A204.1 (cell line): Measurements from ENCODE around the gene STX8.
"Not testable (repeated sequence)": the region's sequence is repeated elsewhere in the genome, so short reads cannot be mapped to it uniquely, and the experiment has no call there.

Experiments used
- FAIRE-seq: peaks from 2 replicates; lab custom pipeline; 2012; peaks lifted over from hg19 to GRCh38; lab: Jason Lieb, UNC

Gene STX8

DNA sequence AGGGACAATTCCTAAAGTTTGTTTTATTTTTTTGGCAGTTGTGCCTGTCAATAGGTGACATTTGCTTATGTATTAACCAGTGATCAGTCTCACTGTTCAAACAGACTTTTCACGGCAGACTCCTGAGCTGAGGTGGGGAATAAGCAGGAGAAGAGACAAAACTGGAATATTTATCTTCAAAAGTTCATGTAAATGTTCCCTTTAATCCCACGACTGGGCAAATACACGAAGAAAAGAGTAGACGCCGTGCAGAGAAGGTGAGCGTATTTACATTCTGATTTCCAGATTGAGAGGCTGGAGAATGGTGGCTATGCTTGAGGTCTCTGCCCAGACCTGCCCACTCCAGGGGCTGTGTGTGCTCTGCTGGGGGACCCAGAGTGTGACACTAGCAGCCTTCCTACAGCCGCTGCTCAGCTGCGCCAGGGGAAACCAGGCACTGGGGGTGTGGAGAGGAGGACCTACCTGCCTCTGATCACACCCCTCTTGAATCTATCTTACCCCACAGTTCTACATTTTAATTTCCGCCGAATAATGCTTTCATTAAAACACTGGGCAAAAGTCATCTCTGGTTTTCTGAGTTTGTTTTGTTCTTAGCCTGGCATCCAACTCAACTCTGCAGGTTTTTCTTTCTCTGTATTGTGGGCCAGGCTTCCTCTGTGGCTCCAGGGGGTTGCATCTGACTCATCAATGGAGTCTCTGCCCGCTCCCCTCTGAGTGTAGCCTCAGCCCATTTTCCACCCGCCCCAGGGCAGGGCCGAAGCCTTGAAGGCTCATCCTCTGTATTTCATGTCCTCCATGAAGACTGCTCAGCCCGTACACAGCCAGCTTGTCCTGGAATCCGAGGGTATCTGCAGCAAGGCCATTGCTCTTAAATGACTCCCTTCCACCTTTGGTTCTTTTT is 317.3 kb downstream of the STX8 start:
- FAIRE-seq: no peak

DNA sequence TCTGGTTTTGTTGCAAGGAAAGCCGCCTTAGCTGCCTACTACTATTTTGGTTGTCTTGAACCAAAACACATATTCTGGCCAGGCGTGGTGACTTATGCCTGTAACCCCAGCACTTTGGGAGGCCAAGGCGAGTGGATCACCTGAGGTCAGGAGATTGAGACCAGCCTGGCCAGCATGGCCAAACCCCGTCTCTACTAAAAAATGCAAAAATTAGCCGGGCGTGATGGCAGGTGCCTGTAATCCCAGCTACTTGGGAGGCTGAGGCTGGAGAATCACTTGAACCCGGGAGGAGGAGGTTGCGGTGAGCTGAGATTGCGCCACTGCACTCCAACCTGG is 318.0 kb downstream of the STX8 start:
- FAIRE-seq: not testable (repeated sequence)

DNA sequence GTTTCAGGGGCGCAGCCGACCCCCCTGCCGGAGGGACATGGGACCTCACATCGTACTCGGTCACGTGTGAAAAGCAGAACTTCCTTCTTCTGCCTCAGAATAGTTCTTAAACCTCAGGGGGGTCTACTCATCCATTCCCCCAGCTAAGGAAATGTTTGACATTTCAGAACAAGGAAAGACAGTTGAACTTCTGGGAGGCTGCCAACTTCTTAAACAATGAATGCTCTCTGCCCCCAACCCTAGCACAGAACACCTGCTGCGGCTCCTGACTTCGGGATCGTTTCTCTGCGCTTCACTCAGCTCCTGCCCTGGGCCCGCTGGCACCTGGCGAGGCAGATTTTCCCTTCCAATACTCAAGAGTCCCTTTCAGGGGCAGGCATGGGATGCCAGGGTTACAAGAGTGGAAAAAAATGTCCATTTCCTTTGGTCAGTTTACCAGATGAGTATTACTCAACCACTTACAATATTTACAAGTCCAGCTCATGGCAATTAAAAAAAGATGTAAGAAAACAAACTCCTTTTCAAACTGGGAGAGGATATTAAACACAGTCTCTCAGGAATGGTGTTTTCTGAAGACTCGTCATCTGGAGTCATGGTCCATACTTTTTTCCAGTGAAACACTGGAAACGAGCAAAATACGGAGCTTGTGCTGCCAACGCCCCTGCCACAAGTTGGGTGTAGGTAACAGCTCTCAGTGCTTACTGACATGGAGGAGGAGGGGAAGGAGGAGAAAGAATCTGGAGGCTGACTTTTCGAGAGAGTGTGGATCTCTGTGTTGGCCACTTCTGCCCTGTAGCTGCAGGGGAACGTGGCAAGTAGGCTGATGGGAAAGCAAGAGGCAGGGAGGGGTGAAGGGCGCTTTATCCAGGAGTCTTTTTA is 318.6 kb downstream of the STX8 start:
- FAIRE-seq: no peak

DNA sequence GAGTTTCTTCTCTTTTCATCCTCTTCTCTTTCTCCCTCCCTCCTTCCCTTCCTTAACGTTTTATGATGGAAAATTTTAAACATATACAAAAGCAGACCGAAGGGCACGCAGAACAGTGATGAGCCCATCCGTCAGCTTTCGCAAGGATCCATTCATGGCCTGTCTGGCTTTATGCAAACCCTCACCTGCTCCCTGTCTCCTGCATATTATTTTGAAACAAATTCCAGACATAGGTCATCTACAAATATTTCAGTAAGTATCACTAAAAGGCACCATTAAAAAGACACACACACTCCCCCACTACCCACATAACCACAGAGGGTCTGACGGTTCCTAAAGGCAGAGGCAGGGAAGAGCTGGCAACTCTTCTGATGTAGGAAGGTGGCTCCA is 319.3 kb downstream of the STX8 start:
- no peak for FAIRE-seq

DNA sequence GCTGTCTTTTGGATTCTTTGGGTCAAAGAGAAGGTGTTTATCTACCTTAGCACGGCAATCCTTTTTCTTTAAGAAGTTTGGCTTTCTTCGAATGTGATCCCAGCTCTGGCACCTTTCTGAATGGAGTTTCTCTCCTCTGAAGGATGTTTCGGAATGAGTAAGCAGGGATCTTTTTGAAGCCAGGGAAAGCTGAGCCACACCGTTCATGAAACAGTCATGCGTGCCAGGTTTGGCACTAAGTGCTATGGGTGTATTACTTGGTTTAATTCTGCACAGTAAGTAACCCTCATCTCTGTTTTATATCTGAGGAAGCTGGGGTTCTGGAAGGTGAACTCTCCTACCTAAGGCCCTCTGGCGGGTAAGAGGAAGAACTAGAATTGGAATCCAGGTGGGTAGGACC is 319.8 kb downstream of the STX8 start:
- FAIRE-seq: no peak

DNA sequence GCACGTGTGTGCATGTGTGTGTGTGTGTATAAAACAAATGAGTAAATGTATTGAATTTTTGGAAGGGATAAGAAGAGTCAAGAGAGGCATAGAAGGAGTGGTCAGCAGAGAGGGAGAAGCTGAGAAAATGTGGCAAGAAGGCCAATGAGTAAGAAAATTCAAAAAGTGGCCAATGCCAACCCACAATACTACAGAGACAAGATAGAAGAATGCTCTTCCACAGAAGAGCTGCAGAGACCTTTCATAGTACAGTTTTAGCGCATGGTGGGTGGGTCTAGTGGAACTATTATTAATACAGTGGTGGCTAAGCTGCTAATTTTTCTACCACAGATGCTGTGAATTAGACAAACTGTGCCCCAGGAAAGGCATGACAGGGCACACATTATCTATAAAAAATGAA is 320.8 kb downstream of the STX8 start:
- no peak for FAIRE-seq

DNA sequence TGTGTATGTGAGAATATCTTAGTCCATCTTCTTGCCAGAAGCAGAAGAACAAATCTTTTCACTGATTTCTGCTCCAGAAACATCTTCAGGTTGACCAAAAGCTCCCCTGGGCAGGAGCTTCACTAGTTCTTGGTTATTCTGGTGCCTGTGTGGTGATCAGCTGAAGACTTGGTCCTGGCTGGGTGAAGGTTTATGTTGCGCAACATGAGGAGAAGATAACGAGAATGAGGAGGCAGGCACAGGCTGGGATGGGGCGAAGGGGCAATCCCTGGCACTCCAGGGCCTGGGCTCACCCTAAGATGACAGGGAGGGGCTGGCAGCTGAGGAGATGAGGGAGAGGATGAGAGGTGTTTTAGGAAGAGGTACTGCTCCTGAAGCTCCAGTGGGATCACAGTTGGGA is 322.3 kb downstream of the STX8 start:
- FAIRE-seq: no peak

DNA sequence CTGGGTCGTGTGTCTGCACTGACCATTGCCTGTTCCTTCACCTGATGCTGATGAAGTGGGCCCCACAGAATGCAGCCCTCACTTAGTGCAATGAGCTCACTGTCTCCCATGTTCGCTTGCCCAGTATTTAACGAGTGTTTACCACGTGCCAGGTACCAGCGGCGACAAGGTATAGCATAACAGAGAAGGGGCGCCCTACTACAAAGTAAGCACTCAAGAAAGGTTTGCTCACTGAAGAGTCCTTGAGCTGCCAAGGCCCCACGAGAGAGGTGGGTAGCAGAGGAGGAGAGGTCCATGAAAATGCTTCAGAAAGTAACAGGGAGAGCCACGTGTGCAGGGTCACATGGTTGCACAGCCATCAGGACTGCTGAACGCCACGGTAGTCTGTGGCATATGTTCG is 324.3 kb downstream of the STX8 start:
- no peak for FAIRE-seq

DNA sequence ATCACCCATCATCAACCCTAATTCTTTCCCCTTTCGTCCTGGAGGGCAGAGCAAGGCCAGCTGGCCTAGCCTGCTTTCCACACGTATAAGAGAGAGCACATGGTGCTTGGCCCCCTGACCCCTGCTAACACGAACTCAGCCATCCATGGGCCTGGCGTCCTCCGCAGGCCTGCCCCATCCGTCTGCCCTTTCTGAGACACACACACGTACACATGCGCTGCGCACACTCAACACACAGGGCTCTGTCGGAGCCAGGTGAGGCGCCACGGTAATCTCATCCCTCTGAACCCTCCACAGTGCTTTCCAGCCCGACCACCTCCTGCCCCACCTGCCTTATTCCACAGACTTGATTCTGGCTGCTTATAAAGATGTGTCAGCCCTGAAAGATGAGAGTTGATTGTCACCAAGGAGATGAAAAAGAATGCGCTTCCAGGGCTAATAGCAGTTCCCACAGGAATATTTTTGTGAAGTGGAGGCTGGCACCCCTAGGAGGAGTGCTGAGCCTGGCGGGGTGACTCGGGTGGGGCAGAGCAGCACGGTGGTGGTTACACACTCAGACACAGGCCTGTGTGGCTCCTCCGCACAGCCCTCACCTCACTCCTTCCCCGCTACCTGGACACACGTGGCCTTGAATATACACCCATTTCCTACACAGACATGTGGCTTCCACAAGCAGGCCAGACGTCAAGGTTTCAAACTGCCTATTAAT is 326.2 kb downstream of the STX8 start:
- FAIRE-seq: no peak

DNA sequence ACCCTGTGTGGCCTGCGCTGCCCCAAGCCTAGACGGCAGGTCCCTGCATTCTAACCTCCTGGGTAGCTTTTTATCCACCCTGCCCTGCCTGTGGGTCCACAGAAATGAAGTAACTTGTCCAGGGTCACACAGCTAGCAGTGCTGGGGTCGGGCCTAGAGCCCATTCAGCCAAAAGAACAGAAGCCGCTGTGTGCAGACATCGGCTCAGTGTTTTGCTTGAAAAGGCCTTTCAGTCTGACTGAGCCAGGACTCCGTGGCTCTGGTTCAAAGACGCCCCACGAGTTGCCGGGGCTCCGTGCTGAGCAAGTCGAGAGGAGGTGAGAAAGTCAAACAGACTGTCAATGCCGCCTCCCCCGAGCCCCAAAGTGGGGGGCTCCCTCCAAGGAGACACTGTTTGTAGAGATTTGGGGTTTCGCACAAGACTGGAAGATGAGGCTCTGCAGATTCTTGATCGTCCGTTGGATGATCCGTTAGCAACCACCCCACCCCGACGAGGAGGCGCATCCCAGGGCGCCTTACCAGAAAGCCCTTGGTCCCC is 328.1 kb downstream of the STX8 start:
- no peak for FAIRE-seq

DNA sequence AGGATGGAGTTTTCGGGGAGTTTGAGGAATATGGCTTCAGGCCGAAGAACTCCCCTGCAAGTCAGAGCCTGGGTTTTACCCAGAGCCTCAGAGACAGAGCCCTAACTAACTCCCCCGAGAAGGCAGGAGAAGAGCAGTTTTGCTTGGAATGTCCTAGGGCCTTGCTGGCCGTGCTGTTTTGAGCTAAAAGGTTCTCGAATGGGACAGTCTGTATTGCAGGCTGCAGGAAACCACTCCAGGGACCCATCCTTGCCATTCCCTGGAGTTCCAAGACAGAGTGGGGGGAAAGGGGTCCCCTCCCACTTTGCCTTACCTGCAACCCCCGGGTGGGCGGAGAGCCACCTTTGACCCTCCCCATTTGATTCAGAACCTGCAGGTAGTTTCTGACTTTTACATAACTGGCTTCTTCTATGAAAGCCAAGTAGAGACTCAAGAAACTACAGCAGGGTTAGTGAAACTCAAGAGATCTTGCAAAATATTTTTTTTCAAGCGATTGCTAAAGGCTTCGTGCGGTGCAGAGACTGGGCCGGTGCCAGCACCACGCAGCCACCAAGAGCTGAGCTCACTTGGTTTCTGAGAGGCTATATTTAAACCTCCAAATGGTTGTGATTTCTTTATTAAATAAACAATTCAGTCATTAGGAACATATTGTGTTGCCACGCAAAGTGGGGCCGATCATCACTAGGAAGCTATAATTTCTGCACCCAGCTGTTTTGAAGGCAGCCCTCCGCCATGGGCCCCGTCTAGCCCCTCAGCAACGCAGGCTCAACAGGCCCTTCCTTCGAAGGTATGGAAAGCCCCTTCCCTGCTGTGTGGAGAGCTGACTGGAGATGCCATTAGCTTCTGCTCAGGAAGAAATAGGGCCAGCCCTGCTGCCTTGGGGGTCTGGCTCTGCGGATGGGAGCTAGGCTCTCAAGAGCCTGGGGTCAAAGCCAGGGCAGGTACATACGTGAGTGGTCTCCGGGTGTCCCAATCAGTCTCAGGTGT is 331.3 kb downstream of the STX8 start:
- FAIRE-seq: no peak

DNA sequence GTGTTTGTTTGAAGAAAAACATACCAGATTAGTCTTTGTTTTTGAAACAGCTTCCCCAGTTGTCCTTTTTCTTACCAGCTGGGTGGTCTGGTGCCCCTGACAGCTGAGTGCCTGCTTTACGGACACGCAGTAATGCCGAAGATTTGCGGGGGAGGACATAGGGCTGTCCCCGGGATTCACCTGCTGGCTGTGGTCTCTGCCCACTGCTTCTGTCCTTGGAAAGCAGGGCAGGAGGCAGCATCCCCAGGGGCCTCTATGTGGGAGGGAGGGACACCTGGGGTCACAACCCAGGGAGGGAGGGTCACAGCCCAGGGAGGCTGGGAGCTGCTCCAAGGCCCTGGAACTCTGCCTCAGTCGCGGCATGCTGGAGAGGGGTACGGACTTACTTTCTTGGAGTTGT is 332.6 kb downstream of the STX8 start:
- FAIRE-seq: no peak

DNA sequence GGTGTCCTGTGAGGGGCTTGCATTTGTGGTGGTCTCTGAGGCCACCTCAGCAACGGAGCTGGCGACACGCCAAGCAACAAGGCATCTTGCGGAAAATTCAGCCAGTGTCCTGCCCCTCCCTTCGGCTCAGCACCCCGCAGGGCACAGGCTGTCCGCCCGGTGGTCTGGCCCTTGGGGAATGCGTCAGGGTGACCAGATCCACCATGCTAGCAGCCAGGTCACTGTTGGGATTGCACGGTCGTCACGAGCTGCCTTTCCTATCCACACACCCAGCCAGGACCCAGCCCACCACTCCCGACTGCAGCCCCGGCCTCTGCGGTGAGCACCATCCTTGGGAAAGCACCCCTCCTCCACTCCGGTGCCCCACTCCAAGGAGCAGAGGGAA is 333.1 kb downstream of the STX8 start:
- FAIRE-seq: no peak

DNA sequence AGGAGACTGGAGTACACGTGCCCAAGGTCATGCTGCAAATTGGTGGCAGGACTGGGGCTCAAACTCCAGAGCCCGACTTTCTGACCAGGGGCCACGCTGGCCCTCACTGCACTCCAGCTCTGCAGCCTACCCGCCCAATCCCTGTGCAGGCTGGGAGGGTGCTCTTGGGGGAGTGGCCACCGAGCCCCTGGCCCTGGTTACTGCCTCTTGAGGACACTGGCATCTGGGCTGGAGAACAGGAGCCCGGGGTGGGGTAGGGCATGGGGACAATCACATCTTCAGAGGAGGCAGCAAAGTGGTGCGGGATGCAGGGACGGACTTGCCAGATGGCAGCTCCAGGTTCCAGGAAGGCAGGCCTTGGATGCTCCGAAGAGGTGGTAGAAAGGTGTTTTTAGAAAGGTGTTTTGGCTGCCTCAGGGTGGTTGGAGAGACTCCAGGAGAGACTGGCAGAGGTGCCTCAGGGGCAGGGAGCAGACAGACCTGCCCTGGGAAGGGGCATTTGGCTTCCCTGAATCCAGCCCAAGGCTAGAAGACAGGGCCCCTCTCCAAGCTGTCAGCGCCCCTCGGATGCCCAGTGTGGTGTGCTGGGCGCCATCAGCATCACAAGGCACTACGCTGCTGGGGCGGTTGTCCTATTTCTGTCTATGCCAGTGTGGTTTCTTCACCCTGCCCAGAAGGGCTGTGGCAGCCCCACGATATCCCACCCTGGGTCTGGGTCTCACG is 333.7 kb downstream of the STX8 start:
- FAIRE-seq: no peak

DNA sequence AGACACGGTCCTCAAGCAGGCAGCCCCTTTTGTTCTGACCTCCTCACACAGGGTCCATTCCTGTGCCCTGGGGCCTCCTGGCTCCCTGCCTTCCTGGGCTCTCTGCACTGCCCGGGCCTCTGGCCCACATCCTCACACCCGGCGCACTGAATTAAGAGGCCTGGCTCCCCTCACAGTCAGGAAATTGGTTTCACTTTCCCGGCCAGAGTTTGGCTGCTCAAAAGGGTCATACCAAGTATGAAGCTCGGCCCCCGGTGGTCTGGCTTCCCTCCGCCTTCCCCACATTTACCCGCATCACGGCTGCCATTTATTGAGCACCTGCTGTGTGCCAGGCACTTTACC is 334.3 kb downstream of the STX8 start:
- no peak for FAIRE-seq

DNA sequence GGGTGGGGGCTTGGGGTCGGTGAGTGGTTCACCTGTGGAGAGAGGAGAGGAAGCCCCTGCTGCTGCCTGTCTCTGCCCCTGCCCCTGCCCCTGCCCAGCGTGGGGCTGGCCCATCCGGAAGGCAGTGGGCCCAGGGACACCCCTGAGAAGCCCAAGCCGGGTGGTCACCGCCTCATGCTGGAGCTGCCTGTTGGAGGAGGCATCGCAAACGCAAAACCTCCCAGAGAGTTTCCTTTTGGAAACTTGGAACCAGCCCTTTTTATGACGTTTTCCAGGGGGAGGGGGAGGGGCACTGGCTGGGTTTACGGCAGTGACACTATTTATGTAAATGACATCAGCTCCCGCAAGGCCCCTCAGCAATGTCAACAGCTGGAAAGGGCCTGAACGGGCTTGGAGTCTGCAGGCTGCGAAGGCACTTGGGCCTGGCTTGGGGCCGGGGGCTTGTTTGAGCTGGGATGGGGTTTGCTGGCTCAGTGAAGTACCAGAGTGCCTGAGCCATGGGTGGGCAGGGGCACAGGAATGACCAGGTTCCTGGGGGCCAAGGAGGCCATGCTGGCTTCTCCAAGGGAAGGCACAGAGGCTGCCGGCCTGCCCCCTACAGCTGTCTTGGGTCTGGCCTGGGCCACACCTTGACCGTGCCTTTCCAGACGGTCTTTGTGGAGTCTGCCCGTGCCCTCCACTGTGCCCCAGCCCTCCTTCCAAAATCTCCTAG is 334.8 kb downstream of the STX8 start:
- FAIRE-seq: no peak

DNA sequence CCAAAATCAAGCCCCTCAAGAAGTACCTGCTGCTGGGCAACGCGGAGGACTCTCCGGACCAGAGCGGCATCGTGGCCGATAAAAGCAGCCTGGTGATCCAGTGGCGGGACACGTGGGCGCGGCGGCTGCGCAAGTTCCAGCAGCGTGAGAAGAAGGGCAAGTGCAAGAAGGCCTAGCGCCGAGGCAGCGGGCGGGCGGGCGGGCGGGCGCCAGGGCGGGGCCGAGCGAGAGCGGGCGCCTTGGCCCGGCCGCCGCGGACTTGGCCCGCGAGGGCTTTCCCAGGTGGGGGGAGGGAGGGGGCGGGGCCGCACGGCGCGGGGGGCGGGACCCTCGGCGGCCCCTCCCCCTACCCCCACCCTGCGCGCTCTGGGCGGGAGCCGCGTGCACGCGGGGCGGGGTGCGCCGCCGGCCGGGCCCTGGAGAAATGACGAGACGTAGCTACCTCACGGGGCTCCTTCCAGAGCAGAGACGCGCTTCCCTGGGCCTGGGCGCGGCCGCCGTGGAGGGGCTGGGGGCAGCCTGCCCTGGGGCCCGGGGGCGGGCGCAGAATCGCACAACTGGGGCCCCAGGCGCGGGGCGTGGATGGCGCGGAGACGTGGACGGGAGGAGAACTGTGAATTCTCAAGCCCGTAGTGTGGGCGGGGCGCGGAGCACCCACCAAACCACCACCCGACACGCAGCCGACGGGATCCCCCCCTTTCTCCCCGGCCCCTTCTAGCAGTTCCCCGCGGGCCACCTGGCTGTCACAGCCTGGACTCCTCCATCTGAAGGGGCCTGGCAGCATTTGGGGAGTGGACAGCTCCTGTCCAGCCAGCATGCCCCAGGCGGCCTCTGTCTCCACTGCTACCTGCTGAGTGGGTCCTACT is 335.6 kb downstream of the STX8 start:
- no peak for FAIRE-seq

DNA sequence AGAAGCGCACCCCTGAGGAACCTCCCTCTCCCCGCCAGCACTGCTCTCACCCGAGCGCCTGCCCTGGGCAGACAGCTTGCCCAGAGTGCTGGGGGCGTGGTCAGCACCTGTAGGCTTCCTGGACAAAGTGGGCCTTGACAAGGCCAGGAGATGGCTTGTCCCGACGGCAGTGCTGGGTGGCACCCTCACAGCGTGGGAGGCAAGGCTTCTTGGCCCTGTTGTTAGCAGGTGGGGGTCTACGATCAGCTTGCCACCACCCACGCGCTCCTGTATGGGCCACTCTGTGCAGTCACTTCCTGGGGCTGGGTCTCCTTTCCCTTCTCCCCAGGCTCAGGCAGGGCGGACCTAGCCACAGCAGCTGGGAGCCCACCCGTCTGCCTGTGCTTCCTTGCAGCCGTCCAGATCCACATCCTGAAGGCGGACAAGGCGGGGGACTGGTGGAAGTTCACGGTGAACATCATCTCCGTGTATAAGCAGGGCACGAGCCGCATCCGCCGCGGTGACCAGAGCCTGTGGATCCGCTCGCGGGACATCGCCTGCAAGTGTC is 336.3 kb downstream of the STX8 start:
- FAIRE-seq: no peak
